K562 (cell line): Measurements from ENCODE around the gene NDUFS8. TPM values are rescaled to one million over a fixed set of nuclear protein-coding genes. Genes with fewer than 3 reads are reported as not detected.

Experiments used
- ATAC-seq: fragments of 200-7000 bp; cut with Tn5 transposase; 3 replicates; pipeline ENCODE4 v1.9.1; 2020; ENCODE audit warnings: moderate library complexity
- BruUV-seq: library from RNA; stranded (reverse); fragments of 400-500 nt; replicated peaks from 2 replicates; lab custom pipeline; 2021; lab: Mats Ljungman, UMichigan
- CTCF ChIA-PET: fragments of 300-600 bp; formaldehyde crosslinking; extraction: SDS; loops from one replicate; lab custom pipeline; 2021; ENCODE audit warnings: low intra/inter-chr PET ratio; lab: Yijun Ruan, JAX
- POLR2A ChIA-PET: fragments of 300-600, 350-650 bp; sonication (Branson Sonifier 250); formaldehyde crosslinking; extraction: SDS; loops from one replicate; lab custom pipeline; 2021; ENCODE audit warnings: antibody characterized with exemption, inconsistent platforms; lab: Yijun Ruan, JAX
- DNase-seq, 4 experiments: peaks; one replicate each; pipeline versions ENCODE4 v3.0.0 to v3.0.0-alpha.2; 2011 to 2018; ENCODE audit warnings: low spot score in 3 of 4, mixed read lengths in 3 of 4; ENCODE audit errors: extremely low read depth in 1 of 4
- FAIRE-seq: peaks from 2 replicates; lab custom pipeline; 2011; peaks lifted over from hg19 to GRCh38; lab: Jason Lieb, UNC
- H2AFZ ChIP-seq: 2 replicates; pipeline ENCODE4 v1.6.0; 2011; ENCODE audit warnings: low read depth, low read length, control low read depth, inconsistent platforms
- H3K27ac ChIP-seq: fragments of 200-600 bp; 3 replicates; pipeline ENCODE4 v1.8.0; 2011; ENCODE audit warnings: low read depth, mild to moderate bottlenecking, control low read depth, inconsistent platforms, low read length, moderate library complexity, mixed read lengths; ENCODE audit errors: extremely low read depth
- H3K27me3 ChIP-seq, 2 experiments: fragments of 300-600 bp in 1 of 2; 2 replicates in 1 of 2; 3 replicates in 1 of 2; pipeline versions ENCODE4 v1.6.0 to v1.8.0; 2011; ENCODE audit warnings: inconsistent platforms in 2 of 2, low read length in 2 of 2, mild to moderate bottlenecking in 1 of 2, mixed read lengths in 1 of 2, moderate library complexity in 1 of 2; ENCODE audit not compliant: control insufficient read depth in 2 of 2, insufficient read depth in 2 of 2
- H3K36me3 ChIP-seq: fragments of 300-600 bp; 3 replicates; pipeline ENCODE4 v1.8.0; 2011; ENCODE audit warnings: mild to moderate bottlenecking, low read length, inconsistent platforms; ENCODE audit not compliant: control insufficient read depth, insufficient read depth
- H3K4me1 ChIP-seq, 2 experiments: fragments of 200-600 bp in 1 of 2; replicated peaks in 1 of 2; 2 replicates in 1 of 2; 3 replicates in 1 of 2; pipeline versions ENCODE4 v1.5.1 to v1.8.0; 2011; ENCODE audit warnings: inconsistent platforms in 2 of 2, low read length in 2 of 2, mild to moderate bottlenecking in 1 of 2, mixed read lengths in 1 of 2, moderate library complexity in 1 of 2; ENCODE audit not compliant: control insufficient read depth in 2 of 2, insufficient read depth in 2 of 2
- H3K4me2 ChIP-seq: 2 replicates; pipeline ENCODE4 v1.6.1; 2011; ENCODE audit warnings: low read length, control low read depth, inconsistent platforms, mixed read lengths; ENCODE audit not compliant: insufficient read depth
- H3K4me3 ChIP-seq: fragments of 200-600 bp; sonication (generic), shearing (Covaris generic); 2 replicates; pipeline ENCODE4 v1.5.1; 2016; ENCODE audit warnings: control low read depth, inconsistent platforms
- H3K79me2 ChIP-seq: fragments of 200-600 bp; 3 replicates; pipeline ENCODE4 v1.8.0; 2011; ENCODE audit warnings: low read length, inconsistent platforms; ENCODE audit not compliant: control insufficient read depth, insufficient read depth
- H3K9ac ChIP-seq, 2 experiments: 2 replicates each; pipeline versions ENCODE4 v1.6.0 to v1.6.1; 2011; ENCODE audit warnings: low read depth in 2 of 2, low read length in 2 of 2, control low read depth in 1 of 2, inconsistent platforms in 1 of 2, mild to moderate bottlenecking in 1 of 2, mixed read lengths in 1 of 2; ENCODE audit not compliant: insufficient read depth in 1 of 2
- H3K9me1 ChIP-seq: one replicate; pipeline ENCODE4 v1.6.0; 2011; ENCODE audit warnings: inconsistent platforms, mild to moderate bottlenecking, low read length, moderate library complexity; ENCODE audit not compliant: control insufficient read depth, insufficient read depth
- H3K9me3 ChIP-seq: replicated peaks from 2 replicates; pipeline ENCODE4 v1.5.1; 2011; ENCODE audit warnings: low read depth, low read length, inconsistent platforms; ENCODE audit not compliant: control insufficient read depth, insufficient read depth
- H4K20me1 ChIP-seq: replicated peaks from 2 replicates; pipeline ENCODE4 v1.6.1; 2011; ENCODE audit warnings: low read length, inconsistent platforms, mixed read lengths; ENCODE audit not compliant: control insufficient read depth, insufficient read depth
- GABPA ChIP-seq: fragments of 200-800 bp; sonication (Bioruptor generic); conservative IDR thresholded peaks from 2 replicates; pipeline ENCODE4 v1.6.1; 2016; ENCODE audit warnings: low read depth, missing genetic modification characterization, missing compliant biosample characterization
- POLR2G ChIP-seq: fragments of 200-400 bp; formaldehyde crosslinking; IDR thresholded peaks from 2 replicates; pipeline ENCODE4 v1.6.1; 2017; ENCODE audit warnings: low read depth, mild to moderate bottlenecking, antibody characterized with exemption, low read length, moderate library complexity
- WGBS: fragments of 100-300 bp; shearing (Covaris generic); methylation state at CpG from one replicate; pipeline ENCODE4 v1.1.6; 2016; ENCODE audit warnings: low coverage, mixed read lengths; ENCODE audit not compliant: insufficient coverage; ENCODE audit errors: missing lambda C conversion rate; 5-methylcytosine and 5-hydroxymethylcytosine counted together
- in situ Hi-C: fragments of 300-500 bp; cut with MboI; formaldehyde crosslinking; loops from 4 replicates; pipeline ENCODE4 v1.15.0; 2018; ENCODE audit warnings: inconsistent platforms, mixed read lengths
- intact Hi-C: fragments of 100-400 bp; cut with micrococcal nuclease; formaldehyde crosslinking; loops from 2 replicates; pipeline ENCODE4 v1.14.2; 2022
- polyA plus RNA-seq, 8 experiments: library from polyadenylated mRNA; depleted of rRNA in 4 of 8; stranded (reverse) in 5 of 8; unstranded in 3 of 8; fragments of >200 nt; fragmentation: Nextera tagmentation in 2 of 8; fragmentation: Illumina TruSeq in 1 of 8; extraction: Ambion mirVana in 2 of 8; extraction: Trizol in 1 of 8; gene quantifications; 2 replicates each; pipeline versions ENCODE4 v1.2.1 to v1.2.3, GENCODE V29; 2011 to 2014; ENCODE audit warnings: inconsistent platforms in 1 of 8, missing spikeins in 1 of 8
- total RNA-seq, 7 experiments: library from RNA; depleted of rRNA in 6 of 7; stranded (reverse); fragments of >200 nt in 6 of 7; fragmentation: Illumina TruSeq in 2 of 7; extraction: Trizol in 2 of 7; gene quantifications; 2 replicates each; pipeline versions ENCODE4 v1.2.1 to v1.2.3, GENCODE V29; 2011 to 2021; ENCODE audit warnings: low replicate concordance in 1 of 7

The NDUFS8 gene
- total and polyA plus RNA-seq, 9 of the 15 experiments (the other 6 are each of a cell fraction or from before 2014, with no cell fraction given): 36.5 to 351 (median 101) TPM

GRCh38 chr11:68048681-68049508 is 18.4 kb downstream of the NDUFS8 start:
- peak overlapping the region in 1 of 2 experiments; percentile 46; a peak in 1 of 4 replicates for H3K9ac ChIP-seq
- peak; percentile 33 for TF ChIP-seq POLR2G
- TF ChIP-seq GABPA: no peak
- no peaks in the 10 kb centered on the region for H3K27me3 ChIP-seq
- intact Hi-C loops: no loop called here
- no peak for FAIRE-seq
- H3K36me3 ChIP-seq: peaks cover 94% of the 10 kb centered on the region; the same call in 2 of the 3 replicates
- H4K20me1 ChIP-seq: peaks cover 4% of the 10 kb centered on the region; the same call in 1 of the 2 replicates
- 88% methylated on average over 16 of the region's 35 CpGs for WGBS
- in situ Hi-C loops: no loop called here
- no peak for ATAC-seq
- H2AFZ ChIP-seq: no peak overlapping the region
- no peaks in the 10 kb centered on the region for H3K9me1 ChIP-seq
- no peaks in the 10 kb centered on the region for H3K79me2 ChIP-seq
- no peak overlapping the region for H3K4me3 ChIP-seq
- ChIA-PET CTCF (interaction anchor here (0.6 kb wide), 1 partner anchor 248 kb away, joined by 3 read pairs; no protein-coding TSS in a partner anchor), POLR2A (interaction anchor here (0.8 to 1.1 kb wide), 2 partner anchors 9 kb away, joined by 3 to 4 read pairs; no protein-coding TSS in a partner anchor)
- no peaks in the 10 kb centered on the region for H3K9me3 ChIP-seq
- peaks cover 0 to 41% of the 10 kb centered on the region in 2 experiments; a peak in 2 of 5 replicates for H3K4me1 ChIP-seq
- no peak overlapping the region for H3K27ac ChIP-seq
- no peak for DNase-seq
- BruUV-seq: no TSS peak
- H3K4me2 ChIP-seq: no peak overlapping the region
